WTC11 (cell line): ENCODE results near the gene GABARAPL1. TPM values are rescaled to one million over a fixed set of nuclear protein-coding genes. Genes with fewer than 3 reads are reported as not detected.

Experiments
- ATAC-seq: fragments of 200-7000 bp; cut with Tn5 transposase; 2 replicates; pipeline ENCODE4 v1.10.0; 2021; ENCODE audit warnings: mild to moderate bottlenecking, moderate library complexity
- CTCF ChIA-PET: fragments of 300-600 bp; sonication (Branson Sonifier 250); formaldehyde crosslinking; loops from one replicate; lab custom pipeline; 2021; ENCODE audit warnings: antibody characterized with exemption; lab: Charles Lee
- POLR2A ChIA-PET: fragments of 350-600 bp; sonication (Branson Sonifier 250); formaldehyde crosslinking; loops from one replicate; lab custom pipeline; 2021; ENCODE audit warnings: antibody characterized with exemption; lab: Charles Lee
- DNase-seq: peaks from one replicate; pipeline ENCODE4 v3.0.0; 2021; ENCODE audit warnings: low spot score
- H3K27ac Mint-ChIP-seq: 2 replicates; pipeline ENCODE4 v1.8.0; 2021; ENCODE audit warnings: mixed read lengths
- H3K27me3 Mint-ChIP-seq: 2 replicates; pipeline ENCODE4 v1.8.0; 2021; ENCODE audit warnings: low read depth, mild to moderate bottlenecking, moderate library complexity, mixed read lengths
- H3K36me3 Mint-ChIP-seq: 2 replicates; pipeline ENCODE4 v1.8.0; 2021; ENCODE audit warnings: mixed read lengths
- H3K4me1 Mint-ChIP-seq: 2 replicates; pipeline ENCODE4 v1.8.0; 2022; ENCODE audit warnings: mixed read lengths
- H3K4me3 Mint-ChIP-seq: 2 replicates; pipeline ENCODE4 v1.8.0; 2021; ENCODE audit warnings: mild to moderate bottlenecking, moderate library complexity, mixed read lengths
- H3K9me3 Mint-ChIP-seq: 2 replicates; pipeline ENCODE4 v1.8.0; 2021; ENCODE audit warnings: mixed read lengths
- CBFB ChIP-seq: sonication (generic); formaldehyde crosslinking; IDR thresholded peaks from 2 replicates; pipeline ENCODE4 v1.8.1; 2022; ENCODE audit warnings: mild to moderate bottlenecking, low read depth, missing genetic modification reagents
- ESRRA ChIP-seq: sonication (generic); formaldehyde crosslinking; IDR thresholded peaks from 2 replicates; pipeline ENCODE4 v1.8.1; 2022; ENCODE audit warnings: mild to moderate bottlenecking, missing genetic modification reagents, borderline replicate concordance
- ETV6 ChIP-seq: sonication (generic); formaldehyde crosslinking; IDR thresholded peaks from 2 replicates; pipeline ENCODE4 v1.8.1; 2022; ENCODE audit warnings: mild to moderate bottlenecking, missing genetic modification reagents
- FOXP1 ChIP-seq: sonication (generic); formaldehyde crosslinking; IDR thresholded peaks from 2 replicates; pipeline ENCODE4 v1.8.0; 2022; ENCODE audit warnings: missing genetic modification reagents, mild to moderate bottlenecking, moderate library complexity, borderline replicate concordance
- GABPB1 ChIP-seq: sonication (generic); formaldehyde crosslinking; IDR thresholded peaks from 2 replicates; pipeline ENCODE4 v1.8.1; 2023; ENCODE audit warnings: mild to moderate bottlenecking, missing genetic modification reagents
- NR1H2 ChIP-seq: sonication (generic); formaldehyde crosslinking; IDR thresholded peaks from 2 replicates; pipeline ENCODE4 v1.9.0; 2021; ENCODE audit warnings: mild to moderate bottlenecking, moderate library complexity, missing genetic modification reagents
- PRRX2 ChIP-seq: fragments of 250-450 bp; sonication (Bioruptor Pico); IDR thresholded peaks from 2 replicates; pipeline ENCODE4 v1.8.0; 2021; ENCODE audit warnings: mild to moderate bottlenecking
- RELA ChIP-seq: sonication (generic); formaldehyde crosslinking; IDR thresholded peaks from 2 replicates; pipeline ENCODE4 v1.8.1; 2022; ENCODE audit warnings: missing genetic modification reagents, mild to moderate bottlenecking, borderline replicate concordance
- RORB ChIP-seq: fragments of 250-450 bp; sonication (Bioruptor Pico); IDR thresholded peaks from 2 replicates; pipeline ENCODE4 v1.9.0; 2021; ENCODE audit warnings: mild to moderate bottlenecking
- SP1 ChIP-seq: sonication (generic); formaldehyde crosslinking; conservative IDR thresholded peaks from 2 replicates; pipeline ENCODE4 v1.8.1; 2022; ENCODE audit warnings: missing genetic modification reagents
- ZBTB21 ChIP-seq: sonication (generic); formaldehyde crosslinking; IDR thresholded peaks from 2 replicates; pipeline ENCODE4 v1.8.1; 2023; ENCODE audit warnings: mild to moderate bottlenecking, missing genetic modification reagents, borderline replicate concordance
- ZNF423 ChIP-seq: fragments of 250-450 bp; sonication (Bioruptor Pico); IDR thresholded peaks from 2 replicates; pipeline ENCODE4 v2.1.2; 2022; ENCODE audit warnings: mild to moderate bottlenecking, moderate library complexity
- total RNA-seq: library from RNA; stranded (reverse); gene quantifications from 3 replicates; pipeline ENCODE4 v1.2.3, GENCODE V29; 2021
- TF ChIP-seq, protein P1 (sequence below): fragments of 250-450 bp; sonication (Bioruptor Pico); IDR thresholded peaks from 2 replicates; pipeline ENCODE4 v1.8.0; 2021; ENCODE audit warnings: mild to moderate bottlenecking
- TF ChIP-seq, protein P2 (sequence below): fragments of 250-450 bp; sonication (Bioruptor Pico); IDR thresholded peaks from 2 replicates; pipeline ENCODE4 v1.9.0; 2021; ENCODE audit warnings: mild to moderate bottlenecking, borderline replicate concordance
- TF ChIP-seq, protein P3 (sequence below): sonication (generic); formaldehyde crosslinking; IDR thresholded peaks from 2 replicates; pipeline ENCODE4 v1.8.1; 2023; ENCODE audit warnings: mild to moderate bottlenecking, missing genetic modification reagents, moderate library complexity
- TF ChIP-seq, protein P4 (sequence below): fragments of 250-450 bp; sonication (Bioruptor Pico); IDR thresholded peaks from 2 replicates; pipeline ENCODE4 v1.9.0; 2021; ENCODE audit warnings: moderate library complexity, mild to moderate bottlenecking, inconsistent platforms, borderline replicate concordance
- TF ChIP-seq, protein P5 (sequence below): sonication (generic); formaldehyde crosslinking; IDR thresholded peaks from 2 replicates; pipeline ENCODE4 v1.8.1; 2022; ENCODE audit warnings: low read depth, mild to moderate bottlenecking, moderate library complexity, missing genetic modification reagents, borderline replicate concordance

GABARAPL1 gene
- total RNA-seq, 1 experiment from 2014 or later: 85.2 TPM

DNA sequence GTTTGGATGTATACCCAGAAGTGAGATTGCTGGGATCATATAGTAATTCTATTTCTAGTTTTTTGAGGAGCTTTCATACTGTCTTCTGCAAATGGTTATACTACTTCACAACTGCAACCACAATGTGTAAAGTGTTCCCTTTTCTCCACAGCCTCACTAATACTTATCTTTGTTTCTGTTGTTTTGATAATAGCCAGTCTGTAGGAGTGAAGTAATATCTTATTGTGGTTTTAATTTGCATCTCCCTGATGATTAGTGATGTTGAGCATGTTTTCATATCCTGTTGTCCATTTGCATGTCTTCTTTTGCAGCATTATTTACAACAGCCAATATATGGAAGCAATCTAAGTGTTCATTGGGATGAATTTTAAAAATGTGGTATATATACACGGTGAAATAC lies 29.9 kb downstream of the GABARAPL1 start (continued):
- no peak for TF ChIP-seq CBFB (CRISPR knock-in tag)
- no peak for TF ChIP-seq RELA (CRISPR knock-in tag)
- TF ChIP-seq, protein P1, sequence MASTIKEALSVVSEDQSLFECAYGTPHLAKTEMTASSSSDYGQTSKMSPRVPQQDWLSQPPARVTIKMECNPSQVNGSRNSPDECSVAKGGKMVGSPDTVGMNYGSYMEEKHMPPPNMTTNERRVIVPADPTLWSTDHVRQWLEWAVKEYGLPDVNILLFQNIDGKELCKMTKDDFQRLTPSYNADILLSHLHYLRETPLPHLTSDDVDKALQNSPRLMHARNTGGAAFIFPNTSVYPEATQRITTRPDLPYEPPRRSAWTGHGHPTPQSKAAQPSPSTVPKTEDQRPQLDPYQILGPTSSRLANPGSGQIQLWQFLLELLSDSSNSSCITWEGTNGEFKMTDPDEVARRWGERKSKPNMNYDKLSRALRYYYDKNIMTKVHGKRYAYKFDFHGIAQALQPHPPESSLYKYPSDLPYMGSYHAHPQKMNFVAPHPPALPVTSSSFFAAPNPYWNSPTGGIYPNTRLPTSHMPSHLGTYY: no peak
- TF ChIP-seq ETV6 (CRISPR knock-in tag): no peak

DNA sequence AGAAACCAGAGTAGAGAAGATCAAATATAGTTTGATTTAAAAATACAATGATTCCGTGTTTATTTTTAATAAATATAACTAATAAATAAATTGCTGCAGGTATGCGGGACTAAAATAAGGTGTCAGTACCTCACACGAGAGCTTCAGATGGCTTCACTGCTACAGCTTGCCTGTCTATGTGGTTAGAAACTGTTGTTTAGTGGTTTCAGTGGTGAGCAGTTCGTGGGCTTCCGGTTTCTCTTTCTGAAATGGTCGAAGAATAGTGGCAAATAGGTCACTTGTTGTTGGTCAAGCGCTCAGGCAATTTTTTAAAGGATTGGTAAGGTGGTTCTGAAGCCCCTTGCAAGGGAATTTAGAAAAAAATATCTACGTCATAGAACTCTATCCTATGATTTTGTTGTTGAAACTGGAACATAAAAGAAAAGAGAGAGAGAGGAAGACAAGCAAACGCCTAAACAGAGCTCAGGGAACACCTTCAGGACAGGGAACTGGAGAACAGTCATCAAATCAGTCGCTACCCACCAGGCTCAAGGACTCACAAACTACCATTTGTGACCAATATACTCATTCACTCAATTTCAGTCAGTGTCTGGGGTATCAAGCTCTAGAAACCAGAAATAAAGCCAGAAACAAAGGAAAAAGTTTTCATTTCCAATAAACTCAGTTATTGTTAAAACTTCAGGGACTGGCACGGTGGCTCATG lies 31.3 kb downstream of the GABARAPL1 start:
- CTCF ChIA-PET: interaction anchor here (1.0 kb wide), 1 partner anchor 8 kb away, joined by 3 read pairs; no protein-coding TSS in a partner anchor
- no peak overlapping the region for H3K4me3 Mint-ChIP-seq
- no peak for TF ChIP-seq PRRX2 (CRISPR knock-in tag)
- no peak for TF ChIP-seq SP1 (CRISPR knock-in tag)
- DNase-seq: no peak
- no peak overlapping the region for H3K27ac Mint-ChIP-seq
- no peaks in the 10 kb centered on the region; the same call in 1 of the 2 replicates for H3K27me3 Mint-ChIP-seq
- POLR2A ChIA-PET: no interaction called here
- ATAC-seq: no peak
- no peaks in the 10 kb centered on the region for H3K36me3 Mint-ChIP-seq
- no peaks in the 10 kb centered on the region for H3K9me3 Mint-ChIP-seq
- peaks cover 20% of the 10 kb centered on the region for H3K4me1 Mint-ChIP-seq

DNA sequence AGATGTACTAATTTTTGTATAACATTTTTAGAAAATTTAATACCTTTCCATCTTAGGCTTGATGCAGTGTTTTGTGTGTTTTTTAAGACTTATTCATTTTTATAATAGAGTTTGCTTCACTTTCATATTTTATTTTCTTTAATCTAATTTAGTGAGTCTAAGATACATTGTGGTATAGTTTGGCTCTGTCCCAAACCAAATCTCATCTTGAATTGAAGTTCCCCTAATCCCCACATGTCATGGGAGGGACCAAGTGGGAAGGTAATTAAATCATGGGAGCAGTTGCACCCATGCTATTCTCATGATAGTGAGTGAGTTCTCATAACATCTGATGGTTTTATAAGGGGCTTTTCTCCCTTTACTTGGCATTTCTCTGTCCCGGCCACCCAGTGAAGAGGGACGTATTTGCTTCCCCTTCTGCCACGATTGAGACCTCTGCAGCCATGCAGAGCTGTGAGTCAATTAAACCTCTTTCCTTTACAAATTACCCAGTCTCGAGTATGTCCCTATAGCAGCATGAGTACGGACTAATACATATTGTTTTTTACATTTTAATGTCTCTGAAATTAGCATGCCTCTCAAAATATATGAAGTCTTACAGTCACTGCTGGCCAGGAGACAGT lies 34.9 kb downstream of the GABARAPL1 start:
- TF ChIP-seq NR1H2 (CRISPR knock-in tag) (no peak), RORB (no peak)
- TF ChIP-seq, all 79 proteins: peak for 0
- Mint-ChIP-seq H3K4me1 (peaks cover 6% of the 10 kb centered on the region; the same call in 1 of the 2 replicates), H3K27me3 (no peaks in the 10 kb centered on the region), H3K4me3 (no peak overlapping the region), H3K9me3 (no peaks in the 10 kb centered on the region), H3K27ac (no peak overlapping the region), H3K36me3 (no peaks in the 10 kb centered on the region)
- DNase-seq (no peak), ATAC-seq (no peak)
- POLR2A ChIA-PET: no interaction called here
- CTCF ChIA-PET: interaction anchor here (1.5 kb wide), 1 partner anchor 12 kb away, joined by 4 read pairs; no protein-coding TSS in a partner anchor

DNA sequence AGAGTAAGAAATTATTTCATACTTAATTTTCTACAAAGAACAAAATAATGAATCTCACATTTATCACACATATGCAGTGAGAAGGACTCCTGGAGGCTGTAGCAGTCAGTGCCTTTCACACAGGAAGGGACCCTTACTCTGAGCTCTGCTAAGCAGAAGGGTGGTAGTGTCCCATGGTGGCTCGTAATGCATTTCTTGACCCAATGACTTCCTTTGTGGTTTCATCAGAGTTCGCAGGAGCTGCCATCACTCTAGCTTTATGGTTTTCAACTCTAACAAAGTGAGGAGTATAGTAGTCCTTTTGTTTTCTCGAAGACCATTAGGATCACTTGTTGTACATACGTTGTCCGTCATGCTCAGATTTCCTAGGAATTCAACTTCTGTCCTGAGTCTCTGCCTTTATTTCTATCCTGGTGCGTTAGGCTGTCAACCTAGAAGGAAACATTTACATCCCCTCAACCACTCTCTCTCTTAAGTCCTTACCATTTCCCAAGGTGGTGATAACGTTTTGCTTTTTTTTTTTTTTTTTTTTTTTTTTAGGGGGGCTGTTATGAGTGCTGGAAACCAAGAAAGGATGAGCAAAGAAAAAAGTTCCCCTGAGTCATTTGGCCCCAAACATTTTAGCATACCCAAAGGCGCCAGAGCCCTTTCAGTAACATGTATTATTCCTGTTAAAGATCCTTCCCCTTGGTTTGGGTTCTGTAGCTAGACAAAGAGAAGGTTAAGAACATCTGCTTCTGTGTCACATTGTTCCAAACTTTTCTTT lies 37.2 kb downstream of the GABARAPL1 start:
- ATAC-seq: no peak
- CTCF ChIA-PET: no interaction called here
- Mint-ChIP-seq H3K27ac (no peak overlapping the region), H3K36me3 (no peaks in the 10 kb centered on the region), H3K4me3 (no peak overlapping the region), H3K27me3 (no peaks in the 10 kb centered on the region), H3K9me3 (peaks cover 3% of the 10 kb centered on the region; the same call in 1 of the 2 replicates), H3K4me1 (peaks cover 6% of the 10 kb centered on the region; the same call in 1 of the 2 replicates)
- DNase-seq: no peak
- POLR2A ChIA-PET: no interaction called here
- no peak for TF ChIP-seq ZNF423
- TF ChIP-seq, protein P2, sequence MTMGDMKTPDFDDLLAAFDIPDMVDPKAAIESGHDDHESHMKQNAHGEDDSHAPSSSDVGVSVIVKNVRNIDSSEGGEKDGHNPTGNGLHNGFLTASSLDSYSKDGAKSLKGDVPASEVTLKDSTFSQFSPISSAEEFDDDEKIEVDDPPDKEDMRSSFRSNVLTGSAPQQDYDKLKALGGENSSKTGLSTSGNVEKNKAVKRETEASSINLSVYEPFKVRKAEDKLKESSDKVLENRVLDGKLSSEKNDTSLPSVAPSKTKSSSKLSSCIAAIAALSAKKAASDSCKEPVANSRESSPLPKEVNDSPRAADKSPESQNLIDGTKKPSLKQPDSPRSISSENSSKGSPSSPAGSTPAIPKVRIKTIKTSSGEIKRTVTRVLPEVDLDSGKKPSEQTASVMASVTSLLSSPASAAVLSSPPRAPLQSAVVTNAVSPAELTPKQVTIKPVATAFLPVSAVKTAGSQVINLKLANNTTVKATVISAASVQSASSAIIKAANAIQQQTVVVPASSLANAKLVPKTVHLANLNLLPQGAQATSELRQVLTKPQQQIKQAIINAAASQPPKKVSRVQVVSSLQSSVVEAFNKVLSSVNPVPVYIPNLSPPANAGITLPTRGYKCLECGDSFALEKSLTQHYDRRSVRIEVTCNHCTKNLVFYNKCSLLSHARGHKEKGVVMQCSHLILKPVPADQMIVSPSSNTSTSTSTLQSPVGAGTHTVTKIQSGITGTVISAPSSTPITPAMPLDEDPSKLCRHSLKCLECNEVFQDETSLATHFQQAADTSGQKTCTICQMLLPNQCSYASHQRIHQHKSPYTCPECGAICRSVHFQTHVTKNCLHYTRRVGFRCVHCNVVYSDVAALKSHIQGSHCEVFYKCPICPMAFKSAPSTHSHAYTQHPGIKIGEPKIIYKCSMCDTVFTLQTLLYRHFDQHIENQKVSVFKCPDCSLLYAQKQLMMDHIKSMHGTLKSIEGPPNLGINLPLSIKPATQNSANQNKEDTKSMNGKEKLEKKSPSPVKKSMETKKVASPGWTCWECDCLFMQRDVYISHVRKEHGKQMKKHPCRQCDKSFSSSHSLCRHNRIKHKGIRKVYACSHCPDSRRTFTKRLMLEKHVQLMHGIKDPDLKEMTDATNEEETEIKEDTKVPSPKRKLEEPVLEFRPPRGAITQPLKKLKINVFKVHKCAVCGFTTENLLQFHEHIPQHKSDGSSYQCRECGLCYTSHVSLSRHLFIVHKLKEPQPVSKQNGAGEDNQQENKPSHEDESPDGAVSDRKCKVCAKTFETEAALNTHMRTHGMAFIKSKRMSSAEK (CRISPR knock-in tag): no peak
- TF ChIP-seq FOXP1 (CRISPR knock-in tag): no peak
- no peak for TF ChIP-seq CBFB (CRISPR knock-in tag)
- TF ChIP-seq ZBTB21 (CRISPR knock-in tag): no peak
- no peak for TF ChIP-seq ETV6 (CRISPR knock-in tag)
- TF ChIP-seq, protein P3, sequence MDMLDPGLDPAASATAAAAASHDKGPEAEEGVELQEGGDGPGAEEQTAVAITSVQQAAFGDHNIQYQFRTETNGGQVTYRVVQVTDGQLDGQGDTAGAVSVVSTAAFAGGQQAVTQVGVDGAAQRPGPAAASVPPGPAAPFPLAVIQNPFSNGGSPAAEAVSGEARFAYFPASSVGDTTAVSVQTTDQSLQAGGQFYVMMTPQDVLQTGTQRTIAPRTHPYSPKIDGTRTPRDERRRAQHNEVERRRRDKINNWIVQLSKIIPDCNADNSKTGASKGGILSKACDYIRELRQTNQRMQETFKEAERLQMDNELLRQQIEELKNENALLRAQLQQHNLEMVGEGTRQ (CRISPR knock-in tag): no peak
- TF ChIP-seq, protein P4, sequence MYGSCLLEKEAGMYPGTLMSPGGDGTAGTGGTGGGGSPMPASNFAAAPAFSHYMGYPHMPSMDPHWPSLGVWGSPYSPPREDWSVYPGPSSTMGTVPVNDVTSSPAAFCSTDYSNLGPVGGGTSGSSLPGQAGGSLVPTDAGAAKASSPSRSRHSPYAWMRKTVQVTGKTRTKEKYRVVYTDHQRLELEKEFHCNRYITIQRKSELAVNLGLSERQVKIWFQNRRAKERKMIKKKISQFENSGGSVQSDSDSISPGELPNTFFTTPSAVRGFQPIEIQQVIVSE: no peak
- TF ChIP-seq ESRRA (CRISPR knock-in tag): no peak
- TF ChIP-seq GABPB1: no peak
- TF ChIP-seq, protein P5, sequence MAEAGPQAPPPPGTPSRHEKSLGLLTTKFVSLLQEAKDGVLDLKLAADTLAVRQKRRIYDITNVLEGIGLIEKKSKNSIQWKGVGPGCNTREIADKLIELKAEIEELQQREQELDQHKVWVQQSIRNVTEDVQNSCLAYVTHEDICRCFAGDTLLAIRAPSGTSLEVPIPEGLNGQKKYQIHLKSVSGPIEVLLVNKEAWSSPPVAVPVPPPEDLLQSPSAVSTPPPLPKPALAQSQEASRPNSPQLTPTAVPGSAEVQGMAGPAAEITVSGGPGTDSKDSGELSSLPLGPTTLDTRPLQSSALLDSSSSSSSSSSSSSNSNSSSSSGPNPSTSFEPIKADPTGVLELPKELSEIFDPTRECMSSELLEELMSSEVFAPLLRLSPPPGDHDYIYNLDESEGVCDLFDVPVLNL (CRISPR knock-in tag): no peak
